Jurkat, Clone E6-1 (cell line): Measurements from ENCODE around the gene RAD51D.
"Not testable (repeated sequence)": the region's sequence is repeated elsewhere in the genome, so short reads cannot be mapped to it uniquely, and the experiment has no call there.

Source experiments
- DNase-seq: peaks from one replicate; pipeline ENCODE4 v3.0.0-alpha.2; 2011; ENCODE audit warnings: low read depth, low spot score
- H3K4me3 ChIP-seq: 2 replicates; pipeline ENCODE4 v1.5.1; 2011; ENCODE audit warnings: mild to moderate bottlenecking, low read length, control low read depth, moderate library complexity

The RAD51D gene

GRCh38 chr17:35051183-35051578 is 68.5 kb downstream of the RAD51D start:
- peak; percentile 87 for DNase-seq
- peak overlapping the region; percentile 26 for H3K4me3 ChIP-seq

- no peak for DNase-seq
- no peak overlapping the region for H3K4me3 ChIP-seq
These were observed 69.5 kb downstream of the RAD51D start for GRCh38 chr17:35050170-35050569.

- no peak for DNase-seq
- H3K4me3 ChIP-seq, result no peak overlapping the region
These were observed 70.8 kb downstream of the RAD51D start for GRCh38 chr17:35048685-35049379.

- no peak for DNase-seq
These were observed 72.8 kb downstream of the RAD51D start for GRCh38 chr17:35046740-35047283.

GRCh38 chr17:35046245-35046644 is 73.4 kb downstream of the RAD51D start:
- no peak for DNase-seq
- H3K4me3 ChIP-seq, result no peak overlapping the region

More at GRCh38 chr17:35046740-35047283, 72.8 kb downstream of the RAD51D start:
- H3K4me3 ChIP-seq, result no peak overlapping the region

GRCh38 chr17:35045458-35045979 is 74.1 kb downstream of the RAD51D start:
- not testable (repeated sequence) for DNase-seq, H3K4me3 ChIP-seq

GRCh38 chr17:35044181-35044580 is 75.5 kb downstream of the RAD51D start:
- H3K4me3 ChIP-seq, result no peak overlapping the region
- no peak for DNase-seq
